Stimulated activated CD4-positive, alpha-beta T cell treated with anti-CD3 and anti-CD28 coated beads, Interleukin-12 subunit alpha, Interleukin-12 subunit beta, amount 100 ng/mL, for 24 hours (primary cell): ENCODE data around the gene SMC1A.
"Not testable (repeated sequence)": the region's sequence is repeated elsewhere in the genome, so short reads cannot be mapped to it uniquely, and the experiment has no call there.

Source experiments
- DNase-seq, 2 experiments: peaks; one replicate each; pipeline ENCODE4 v3.0.0-alpha.2; 2020; ENCODE audit warnings: low read depth in 2 of 2

SMC1A gene

DNA sequence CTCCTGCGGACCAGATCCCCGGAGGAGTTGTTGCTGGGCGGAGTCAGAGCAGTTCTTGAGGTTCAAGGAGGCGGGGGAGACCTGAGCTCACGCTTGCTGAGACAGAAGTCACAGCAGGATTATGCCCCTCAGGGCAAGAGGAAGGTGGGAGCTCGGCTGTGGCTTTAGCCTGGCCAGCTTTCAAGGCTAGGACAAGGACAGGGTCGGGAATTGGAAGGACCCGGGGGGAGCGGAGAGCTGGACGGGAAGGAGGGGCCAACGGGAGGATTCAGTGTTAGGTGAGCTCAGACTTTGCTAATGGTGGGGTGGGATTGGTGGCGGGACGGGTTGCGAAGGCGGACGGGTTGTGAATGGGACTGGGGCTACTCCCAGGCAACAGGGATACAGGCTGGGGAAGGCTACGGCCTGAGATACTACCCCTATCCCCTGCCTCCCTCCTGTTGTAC lies 430 bp upstream of the SMC1A start, which contains the start of gene RIBC1:
TSS of gene RIBC1 (plus strand) at position 13 of the 446 bp plus-strand sequence. CDS start 3,404 bp downstream, outside the sequence.
- no peak for DNase-seq

DNA sequence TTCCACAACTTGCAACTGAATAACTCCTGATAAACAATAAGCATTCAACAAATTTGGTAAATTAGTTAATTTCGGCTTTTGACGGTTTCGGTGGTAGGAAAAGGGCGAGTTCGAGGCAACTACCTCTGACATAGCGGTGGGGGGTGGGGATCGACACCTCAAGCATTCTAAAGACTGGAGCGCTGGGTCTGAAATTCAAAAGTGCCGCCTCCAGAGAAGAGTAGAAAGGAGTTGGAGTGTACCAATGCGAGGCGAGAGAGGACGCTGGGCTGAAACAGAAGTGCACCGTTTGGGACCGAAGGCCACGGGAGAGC lies 725 bp downstream of the SMC1A start:
- no peak for DNase-seq

DNA sequence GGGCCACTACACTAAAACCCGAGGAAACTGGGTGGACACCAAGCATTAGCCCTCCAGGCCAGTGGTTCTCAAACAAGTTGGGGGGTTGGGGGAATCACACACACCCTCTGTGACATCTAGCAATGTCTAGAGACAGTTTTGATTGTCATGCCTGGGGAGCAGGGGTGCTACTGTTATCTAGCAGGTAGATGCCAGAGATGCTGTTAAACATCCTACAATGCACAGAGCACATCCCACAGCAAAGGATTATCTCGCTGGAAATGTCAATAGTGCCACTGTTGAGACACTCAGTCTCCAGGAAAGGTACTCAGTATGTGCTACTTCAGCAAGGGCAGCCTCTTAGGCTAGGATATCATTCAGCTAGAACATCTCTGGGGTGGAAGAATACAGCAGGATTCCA lies 1.3 kb downstream of the SMC1A start:
- no peak for DNase-seq

DNA sequence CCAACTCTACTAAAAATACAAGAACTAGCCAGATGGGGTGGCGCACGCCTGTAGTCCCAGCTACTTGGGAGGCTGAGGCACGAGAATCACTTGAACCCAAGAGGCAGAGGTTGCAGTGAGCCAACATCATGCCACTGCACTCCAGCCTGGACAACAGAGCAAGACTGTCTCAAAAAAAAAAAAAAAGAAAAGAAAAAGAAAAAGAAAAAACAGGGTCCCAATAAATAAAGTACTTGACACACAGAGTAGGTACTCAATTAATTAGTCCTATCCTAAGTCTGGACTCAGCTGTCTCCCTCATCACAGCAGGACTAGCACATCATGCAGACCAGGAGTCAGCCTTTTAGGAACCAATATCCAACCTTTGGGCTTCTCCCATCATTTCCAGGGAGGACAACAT lies 2.1 kb downstream of the SMC1A start:
- DNase-seq = not testable (repeated sequence)

DNA sequence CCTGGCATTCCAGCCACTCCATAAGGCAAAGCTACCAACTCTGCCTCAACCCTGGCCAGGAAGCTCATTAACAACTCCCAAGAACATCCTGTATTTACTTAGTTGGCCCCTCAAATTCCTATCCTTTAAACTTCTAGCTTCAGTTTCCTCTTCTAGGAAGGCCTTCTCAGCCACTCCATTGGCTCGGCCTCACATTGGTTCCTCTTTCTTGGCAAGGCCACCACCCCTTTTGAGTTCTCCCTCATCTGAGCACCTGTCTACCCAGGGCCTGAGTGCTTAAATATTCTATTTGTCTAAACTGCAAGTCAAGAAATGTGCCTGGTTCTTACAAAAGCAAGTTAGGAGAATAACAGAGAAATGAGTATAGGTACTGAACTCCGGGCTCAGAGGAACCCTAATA lies 10.0 kb downstream of the SMC1A start:
- DNase-seq = no peak

DNA sequence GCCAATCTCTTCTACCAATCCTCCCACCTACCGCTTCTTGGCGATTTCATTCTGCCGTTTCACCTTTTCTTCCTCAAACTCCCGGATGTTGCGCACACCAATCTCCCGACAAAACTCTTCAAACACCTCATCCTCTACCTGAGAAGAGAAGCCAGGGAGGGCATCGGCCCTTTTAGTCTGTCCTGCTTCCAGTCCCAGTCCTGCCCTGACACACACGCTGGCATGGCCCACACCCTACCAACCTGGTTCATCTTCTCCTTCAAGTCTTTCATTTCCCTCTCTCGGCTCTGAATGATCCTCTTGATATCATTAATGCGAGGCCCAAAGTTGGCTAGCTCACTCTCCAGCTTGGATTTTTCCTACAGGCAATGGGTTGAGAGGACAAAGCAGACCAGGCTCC lies 18.9 kb downstream of the SMC1A start:
- DNase-seq = no peak

DNA sequence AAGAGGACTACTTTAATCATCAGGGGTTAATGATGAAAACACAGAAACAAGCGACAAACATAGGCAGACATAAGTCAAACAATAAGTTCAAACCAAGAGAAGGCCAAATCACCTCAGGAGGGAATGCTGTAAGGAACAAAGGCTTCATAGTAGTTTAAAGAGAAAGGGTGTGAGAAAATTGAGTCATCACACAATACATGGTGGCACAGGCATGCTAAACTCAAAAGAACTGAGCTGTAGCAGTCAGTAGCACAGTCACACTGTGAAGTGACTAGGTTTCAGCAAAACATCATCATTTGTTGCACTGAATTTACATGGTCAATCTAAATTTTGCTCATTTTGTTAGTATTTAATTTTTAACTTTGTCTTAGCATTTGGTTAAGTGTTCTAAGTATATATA lies 24.2 kb downstream of the SMC1A start:
- no peak for DNase-seq

DNA sequence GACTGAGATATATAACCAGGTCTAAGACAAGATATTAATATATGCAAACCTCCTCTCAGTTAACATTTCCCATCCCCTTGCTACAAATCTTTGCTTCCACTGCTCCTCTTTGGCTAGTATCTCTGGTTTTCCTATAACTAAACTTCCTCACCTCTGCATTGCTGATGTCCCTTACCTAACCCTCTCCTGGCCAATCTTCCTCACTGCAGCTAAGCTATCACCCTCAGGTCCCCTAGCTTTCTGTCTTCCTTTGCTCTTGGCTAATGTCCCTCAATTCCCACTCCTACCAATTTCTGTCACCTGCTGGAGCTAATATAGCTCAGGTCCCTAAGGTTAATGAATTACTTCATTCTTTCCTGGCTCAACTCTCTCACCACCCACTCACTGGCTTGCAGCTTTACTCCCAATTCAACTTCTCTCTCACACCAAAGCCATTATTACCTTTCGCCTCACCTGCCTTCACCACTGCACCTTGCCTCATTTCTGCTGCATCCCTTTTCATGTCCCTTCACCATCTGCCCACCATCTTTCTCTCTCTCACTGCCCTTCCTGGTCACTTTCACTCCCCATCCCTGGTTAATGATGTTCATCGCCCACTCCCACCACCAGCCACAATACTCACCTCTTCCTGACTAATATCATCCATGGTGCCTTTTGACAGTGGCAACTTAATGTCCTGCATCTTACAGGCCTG lies 26.7 kb downstream of the SMC1A start:
- DNase-seq = no peak

DNA sequence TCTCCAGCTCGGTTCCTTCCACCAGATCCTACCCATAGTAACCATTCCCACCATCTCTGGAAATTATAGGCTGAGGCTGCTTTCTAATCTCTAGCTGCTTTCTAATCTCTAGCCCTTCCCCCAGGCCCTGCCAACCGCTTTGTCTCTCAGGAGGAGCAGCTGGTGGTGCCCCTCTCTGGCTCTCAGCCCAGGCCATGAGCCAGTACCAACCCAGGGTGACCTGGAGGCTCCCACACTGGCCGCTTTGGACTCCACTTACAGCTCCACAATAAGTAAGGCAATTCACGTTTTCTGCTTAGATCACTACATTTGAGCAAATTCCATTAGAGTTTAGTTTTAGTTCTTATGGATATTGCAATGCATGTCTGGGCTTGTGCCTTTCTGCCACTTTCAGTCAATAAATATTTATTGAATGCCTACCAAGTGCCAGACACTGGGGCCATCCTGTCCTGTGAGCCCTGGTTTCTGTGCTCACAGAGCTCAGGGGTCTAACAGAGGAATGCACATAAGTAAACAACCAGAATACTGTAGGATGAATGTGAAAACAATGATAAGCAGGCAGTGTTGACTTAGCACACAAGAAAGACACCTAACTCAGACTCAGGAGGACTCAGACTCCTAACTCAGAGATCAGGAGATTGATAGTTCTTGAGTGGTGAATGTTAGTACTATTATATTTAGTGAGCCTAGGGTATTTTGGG lies 38.9 kb downstream of the SMC1A start:
- DNase-seq = no peak

DNA sequence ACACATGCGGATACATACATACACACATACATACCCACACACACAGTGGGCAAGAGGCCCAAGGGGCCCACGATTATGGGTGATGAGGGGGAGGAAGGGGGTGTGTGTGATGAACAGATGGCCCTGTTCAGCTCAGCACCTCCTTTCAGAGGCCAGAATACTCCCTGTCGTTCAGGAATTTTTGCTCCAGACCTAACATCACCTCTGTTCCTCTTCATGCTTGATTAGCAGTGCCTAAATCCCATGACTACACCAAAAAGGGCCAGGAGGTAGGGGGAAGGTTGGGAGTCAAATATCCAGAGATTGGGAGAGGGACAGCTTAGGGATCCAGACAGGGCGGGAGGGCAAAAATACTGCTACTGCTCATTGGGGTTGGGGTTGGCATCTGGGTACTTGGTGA lies 42.7 kb downstream of the SMC1A start:
- no peak for DNase-seq

DNA sequence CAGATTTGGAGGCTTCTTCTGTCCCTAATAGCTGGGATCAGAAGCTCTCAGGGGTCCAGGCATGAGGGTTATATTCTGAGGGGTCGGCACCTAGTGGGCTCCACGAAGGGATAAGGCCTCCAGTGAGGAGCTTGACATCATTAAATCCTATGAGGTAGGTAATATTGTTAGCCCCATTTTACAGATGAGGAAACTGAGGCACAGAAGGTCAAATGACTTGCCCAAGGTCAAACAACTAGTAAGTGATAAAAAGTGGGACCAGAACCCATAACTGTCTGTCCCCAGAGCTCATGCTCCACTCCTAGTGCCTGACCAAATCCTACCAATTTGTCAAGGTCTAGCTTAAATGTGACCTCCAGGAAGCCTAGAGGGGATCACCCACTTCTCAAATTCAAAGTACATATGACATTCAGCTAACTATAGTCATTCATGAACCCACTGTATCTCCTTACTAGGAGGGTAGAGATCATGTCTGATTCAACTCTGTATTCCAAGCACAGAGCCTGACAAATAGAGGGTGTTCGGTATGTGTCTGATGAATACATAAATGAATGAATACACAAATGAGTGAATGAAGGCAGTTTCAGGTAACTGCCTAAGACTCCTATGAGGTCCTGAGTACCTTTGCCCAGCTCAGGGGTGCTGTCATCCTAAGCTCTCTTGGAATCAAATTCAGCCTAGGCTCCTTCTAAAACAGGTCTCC lies 43.3 kb downstream of the SMC1A start:
- no peak for DNase-seq

DNA sequence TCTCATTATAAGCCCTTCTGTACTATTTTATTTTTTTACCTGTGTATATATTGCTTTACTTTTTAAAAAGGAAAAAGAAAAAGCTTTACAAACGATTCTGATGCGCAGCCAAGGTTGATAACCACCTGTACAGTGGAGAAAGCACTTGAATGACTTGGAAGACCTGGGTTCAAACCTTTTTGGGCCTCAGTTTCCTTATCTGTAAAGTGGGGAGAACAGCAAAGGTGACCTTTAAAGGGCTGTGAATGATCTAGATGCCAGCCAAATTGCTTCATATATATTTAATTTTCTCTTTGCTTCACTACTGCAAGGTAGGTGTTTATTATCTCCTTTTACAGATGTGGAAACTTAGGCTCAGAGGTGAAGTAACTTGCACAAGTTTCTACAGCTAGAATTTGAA lies 45.0 kb downstream of the SMC1A start:
- DNase-seq = no peak

DNA sequence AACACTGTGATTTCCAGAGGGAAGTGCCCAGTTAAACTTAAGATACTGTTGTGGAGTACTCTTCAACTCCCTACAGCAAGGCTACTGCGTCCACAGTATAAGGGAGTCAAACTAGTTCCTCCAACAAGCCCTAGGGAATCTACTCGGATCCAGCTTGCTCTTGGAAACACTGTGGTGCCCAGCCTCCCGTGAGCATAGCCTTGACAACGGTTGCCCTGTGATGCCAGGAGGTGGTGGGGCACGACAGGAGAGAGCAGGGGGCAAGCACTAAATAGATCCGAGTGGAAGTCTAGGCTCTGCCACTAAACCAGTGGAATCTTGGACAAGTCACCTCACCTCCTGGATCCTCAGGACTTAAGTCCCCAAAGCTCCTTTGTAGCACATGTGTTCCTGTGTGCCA lies 45.6 kb downstream of the SMC1A start:
- DNase-seq = no peak

DNA sequence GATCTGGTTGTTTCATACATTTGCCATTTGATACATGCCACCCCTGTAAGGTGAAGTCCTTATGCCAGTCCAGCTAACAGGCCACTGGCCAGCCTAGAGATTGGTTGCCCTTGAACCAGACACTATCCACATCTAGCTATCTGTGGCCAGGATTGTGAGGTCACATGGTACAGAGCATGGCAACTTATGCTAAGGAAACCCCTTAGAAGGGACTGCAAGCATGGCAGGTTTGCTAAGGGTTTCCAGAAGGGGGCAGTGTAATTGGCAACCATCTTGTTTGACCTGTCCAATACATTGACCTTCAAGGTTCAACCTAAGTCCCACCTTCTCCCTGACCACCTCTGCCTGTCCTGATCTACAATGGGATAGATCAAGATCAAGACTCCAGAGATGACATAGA lies 47.5 kb downstream of the SMC1A start:
- no peak for DNase-seq

DNA sequence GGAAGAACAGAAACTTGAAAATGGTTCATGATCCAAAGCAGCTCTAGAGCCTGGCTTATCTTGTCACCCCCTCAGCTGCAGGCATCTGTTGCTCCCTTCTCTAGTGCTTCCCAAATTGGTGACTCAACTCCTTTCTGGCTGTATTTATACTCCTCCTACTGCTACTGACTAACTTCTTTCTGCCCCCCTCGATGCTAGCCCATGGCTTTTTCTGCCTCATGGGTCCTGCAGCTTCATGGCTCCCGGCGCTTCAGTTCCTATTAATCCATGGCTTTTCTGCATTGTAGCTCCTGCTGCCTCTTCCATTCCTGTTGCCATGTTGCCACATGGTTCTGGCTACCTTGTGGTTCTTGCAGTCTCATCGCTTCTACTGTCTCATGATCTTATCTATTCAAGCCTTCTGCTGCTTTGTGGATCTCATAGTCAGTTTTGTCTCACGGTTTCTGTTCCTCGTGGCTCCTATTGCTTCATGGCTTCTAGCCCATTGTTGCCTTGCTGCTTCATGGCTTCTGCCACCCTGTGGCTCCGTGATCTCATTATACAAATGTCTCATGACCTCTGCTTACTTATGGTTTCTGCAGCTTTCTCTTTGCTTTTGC lies 48.1 kb downstream of the SMC1A start:
- no peak for DNase-seq

DNA sequence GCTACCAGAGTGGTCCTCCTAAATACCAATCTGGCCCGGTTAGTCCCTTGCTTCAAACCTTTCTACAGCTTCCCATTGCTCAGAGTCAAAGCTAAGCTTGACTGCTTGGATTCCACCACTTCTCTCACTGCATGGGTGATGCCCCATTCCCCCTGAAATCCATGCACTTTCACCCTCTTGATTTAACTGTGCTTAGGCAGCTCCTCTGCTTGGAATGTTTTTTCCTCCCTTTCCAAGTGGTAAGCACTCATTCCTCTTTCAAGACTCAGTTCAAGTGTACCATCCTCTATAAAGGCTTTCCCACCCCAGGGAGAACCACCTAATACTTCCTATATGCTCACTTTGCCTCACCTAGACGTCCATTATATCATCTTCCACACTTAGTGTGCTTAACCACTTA lies 49.1 kb downstream of the SMC1A start:
- no peak for DNase-seq

DNA sequence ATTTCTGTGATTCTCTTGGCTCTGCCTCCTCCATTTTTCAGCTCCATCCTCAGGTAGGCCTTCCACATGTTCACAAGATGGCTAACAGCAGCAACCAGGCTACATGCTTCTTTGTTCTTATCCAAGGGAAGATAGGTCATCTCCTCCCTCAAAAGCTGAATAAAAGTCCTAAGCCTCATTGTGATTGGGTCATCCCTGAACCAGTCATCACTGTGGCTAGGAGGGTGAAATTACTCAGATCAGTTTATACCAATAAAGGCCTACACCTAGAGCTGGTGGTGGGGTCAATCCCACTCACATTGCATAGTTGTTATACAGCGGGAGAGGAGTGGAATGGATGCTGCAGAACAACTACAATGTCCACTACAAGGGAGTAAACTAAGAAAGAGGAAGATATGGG lies 56.0 kb downstream of the SMC1A start:
- not testable (repeated sequence) for DNase-seq

DNA sequence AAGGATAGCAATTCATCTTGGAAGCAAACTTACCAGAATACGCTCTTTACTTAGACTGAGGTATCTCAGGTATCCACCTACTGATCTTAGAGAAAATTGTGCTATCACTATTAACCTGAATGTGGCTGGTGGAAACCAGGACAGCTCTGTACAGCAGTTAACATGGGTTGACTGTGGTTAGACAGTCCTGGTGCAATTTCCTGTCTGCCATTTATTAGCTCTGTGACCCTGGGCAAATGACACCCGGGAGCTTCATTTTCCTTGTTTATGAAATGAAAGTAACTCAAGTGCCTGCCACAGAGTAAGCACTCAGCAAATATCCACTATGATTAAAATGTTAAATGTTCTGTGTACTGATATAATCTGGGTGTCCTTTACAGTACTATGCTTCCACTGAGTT lies 60.0 kb downstream of the SMC1A start:
- DNase-seq = no peak

DNA sequence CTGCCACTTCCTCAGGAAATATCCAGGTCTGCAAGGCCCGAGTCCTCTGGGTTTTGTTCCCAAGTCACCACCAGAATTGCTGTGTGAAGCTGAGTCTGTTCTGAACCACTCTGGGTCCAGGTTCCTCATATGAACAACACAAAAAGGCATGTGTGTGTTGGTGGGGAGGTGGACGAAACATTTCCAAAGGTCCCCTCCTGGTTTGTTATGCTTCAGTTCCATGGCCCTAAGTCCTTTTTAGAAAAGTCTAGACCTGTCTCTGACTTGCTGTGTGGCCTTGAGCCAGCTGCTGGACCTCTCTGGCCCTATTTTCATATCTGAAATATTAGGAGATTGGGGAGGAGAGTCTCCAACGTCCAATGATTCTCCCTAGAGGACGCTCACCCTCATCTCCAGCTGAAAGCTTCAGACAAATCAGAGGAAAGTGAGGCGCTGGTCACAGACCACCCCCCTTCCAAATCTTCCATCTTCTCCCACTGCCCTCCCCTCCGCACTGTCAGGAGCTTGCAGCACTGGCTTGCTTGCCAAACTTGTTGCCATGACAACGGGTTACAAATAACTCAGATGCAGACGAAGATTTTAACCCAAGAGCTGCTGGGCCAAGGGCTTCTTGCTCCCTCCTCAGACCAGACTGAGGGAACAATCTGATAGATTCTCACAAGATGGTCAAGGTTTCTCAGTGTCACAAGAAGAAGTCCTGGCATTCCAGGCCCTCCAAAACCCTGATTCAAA lies 64.5 kb downstream of the SMC1A start:
- no peak for DNase-seq

DNA sequence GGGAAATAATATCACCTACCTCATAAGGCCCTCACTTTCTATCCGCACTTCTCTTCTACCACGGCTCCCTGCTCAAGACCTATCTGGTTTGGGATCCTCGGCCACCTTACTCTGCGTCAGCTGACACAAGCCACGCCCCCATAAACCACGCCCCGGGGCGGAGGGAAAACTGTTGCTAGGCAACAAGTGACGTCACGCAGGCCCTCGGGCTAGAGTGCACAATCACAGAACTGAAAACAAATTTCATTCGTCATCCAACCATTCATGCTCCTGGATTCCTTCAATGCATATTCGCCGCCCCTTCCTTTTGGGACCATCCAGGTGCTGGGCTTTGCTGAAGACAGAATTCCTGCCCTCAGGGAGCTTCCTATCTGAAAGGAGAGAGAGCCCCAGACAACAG lies 66.3 kb downstream of the SMC1A start:
- DNase-seq = no peak

DNA sequence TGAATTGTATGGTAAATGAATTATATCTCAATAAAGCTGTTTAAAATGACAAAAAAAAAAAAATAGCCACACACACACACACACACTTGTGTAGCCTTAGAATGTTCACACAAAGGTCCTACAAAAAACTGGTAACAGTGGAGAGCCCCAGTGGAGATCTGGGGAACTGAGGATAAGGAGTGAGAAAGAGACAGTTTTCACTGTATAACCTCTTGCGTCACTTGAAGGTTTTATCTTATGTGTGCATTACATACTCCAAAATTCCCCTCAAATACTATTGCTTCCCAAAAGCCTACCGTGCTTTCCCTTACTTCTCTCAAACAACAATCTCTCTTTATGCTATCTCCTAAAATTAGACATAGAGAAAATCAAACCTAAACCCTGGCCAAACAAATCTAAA lies 67.8 kb downstream of the SMC1A start:
- DNase-seq = no peak

DNA sequence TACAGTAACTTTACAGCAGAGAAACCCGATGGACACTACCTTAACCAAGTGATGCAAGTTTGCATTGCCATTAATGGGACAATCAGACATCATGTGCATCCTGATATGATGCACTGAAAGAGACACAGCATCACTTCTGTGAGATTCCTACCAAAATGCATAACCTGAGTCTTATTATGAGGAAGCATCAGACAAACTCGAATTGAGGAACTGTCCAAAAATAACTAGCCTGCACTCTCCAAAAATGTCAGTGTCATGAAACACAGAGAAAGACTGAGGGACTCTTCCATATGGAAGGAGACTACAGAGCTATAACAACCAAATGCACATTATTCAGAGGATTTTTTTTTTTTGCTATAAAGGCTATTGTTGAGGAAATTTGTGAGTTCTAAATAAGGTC lies 74.5 kb downstream of the SMC1A start:
- no peak for DNase-seq
